ENCODE data around the gene NDUFV2. TPM values are rescaled to one million over a fixed set of nuclear protein-coding genes. Genes with fewer than 3 reads are reported as not detected.
"Not testable (repeated sequence)": the region's sequence is repeated elsewhere in the genome, so short reads cannot be mapped to it uniquely, and the experiment has no call there.

NDUFV2 gene
- total RNA-seq, 1 experiment from 2014 or later, result 139 TPM

DNA sequence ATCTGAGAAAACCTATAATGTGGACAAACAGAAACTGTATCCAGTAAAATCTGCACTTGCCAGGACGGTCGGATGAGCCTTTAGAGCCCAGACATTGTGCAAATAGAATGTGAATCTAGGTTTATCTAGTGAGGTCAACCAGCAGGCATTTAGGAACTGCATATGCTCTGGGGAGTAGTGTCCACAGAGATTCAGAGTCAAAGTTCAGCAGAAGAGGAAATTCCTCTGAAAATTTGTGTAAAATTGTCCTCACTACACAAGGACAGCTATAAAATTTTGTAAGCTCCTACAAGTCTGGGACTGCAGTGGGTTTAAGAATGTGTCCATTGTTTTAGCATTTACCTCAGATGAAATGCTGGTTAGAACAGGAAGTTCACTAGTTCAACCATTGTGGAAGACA lies 9.8 kb upstream of the NDUFV2 start:
- Histone ChIP-seq H3K4me3 (ENCODE audit: low read length) (no peak overlapping the region), H3K9me3 (ENCODE audit: low read length) (no peaks in the 10 kb centered on the region), H2AFZ (ENCODE audit: low read length) (no peak overlapping the region), H3K9ac (ENCODE audit: low read length) (no peak overlapping the region), H3K27me3 (ENCODE audit: low read length) (no peaks in the 10 kb centered on the region), H3K27ac (ENCODE audit: low read length) (no peak overlapping the region), H3K79me2 (ENCODE audit: low read length) (no peaks in the 10 kb centered on the region), H3K9me2 (replicated peaks; ENCODE audit: insufficient read depth, low read length) (no peaks in the 10 kb centered on the region), H4K20me1 (ENCODE audit: insufficient read depth, low read depth, low read length) (no peaks in the 10 kb centered on the region), H3K4me2 (ENCODE audit: low read depth, low read length, poor library complexity, severe bottlenecking) (no peak overlapping the region), H3K36me3 (ENCODE audit: insufficient read depth, low read length) (no peaks in the 10 kb centered on the region), H3K4me1 (ENCODE audit: low read length) (peaks cover 11% of the 10 kb centered on the region)
- no peak for DNase-seq

DNA sequence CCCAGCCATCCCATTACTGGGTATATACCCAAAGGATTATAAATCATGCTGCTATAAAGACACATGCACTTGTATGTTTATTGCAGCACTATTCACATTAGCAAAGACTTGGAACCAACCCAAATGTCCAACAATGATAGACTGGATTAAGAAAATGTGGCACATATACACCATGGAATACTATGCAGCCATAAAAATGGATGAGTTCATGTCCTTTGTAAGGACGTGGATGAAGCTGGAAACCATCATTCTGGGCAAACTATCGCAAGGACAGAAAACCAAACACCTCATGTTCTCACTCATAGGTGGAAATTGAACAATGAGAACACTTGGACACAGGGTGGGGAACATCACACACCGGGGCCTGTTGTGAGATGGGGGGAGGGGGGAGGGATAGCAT lies 9.4 kb upstream of the NDUFV2 start:
- H3K4me3 ChIP-seq (ENCODE audit: low read length); H3K79me2 ChIP-seq (ENCODE audit: low read length); H3K9me3 ChIP-seq (ENCODE audit: low read length); H3K27me3 ChIP-seq (ENCODE audit: low read length); H2AFZ ChIP-seq (ENCODE audit: low read length); H4K20me1 ChIP-seq (ENCODE audit: insufficient read depth, low read depth, low read length); H3K9ac ChIP-seq (ENCODE audit: low read length); DNase-seq; H3K27ac ChIP-seq (ENCODE audit: low read length); H3K4me2 ChIP-seq (ENCODE audit: low read depth, low read length, poor library complexity, severe bottlenecking); H3K36me3 ChIP-seq (ENCODE audit: insufficient read depth, low read length); H3K9me2 ChIP-seq (replicated peaks; ENCODE audit: insufficient read depth, low read length): not testable (repeated sequence)
- peaks cover 11% of the 10 kb centered on the region for H3K4me1 ChIP-seq (ENCODE audit: low read length)

GRCh38 chr18:9094307-9095226 lies 7.9 kb upstream of the NDUFV2 start:
- Histone ChIP-seq H3K4me2 (ENCODE audit: low read depth, low read length, poor library complexity, severe bottlenecking) (no peak overlapping the region), H3K27ac (ENCODE audit: low read length) (no peak overlapping the region), H3K4me3 (ENCODE audit: low read length) (no peak overlapping the region), H3K27me3 (ENCODE audit: low read length) (no peaks in the 10 kb centered on the region), H3K9me3 (ENCODE audit: low read length) (no peaks in the 10 kb centered on the region), H4K20me1 (ENCODE audit: insufficient read depth, low read depth, low read length) (no peaks in the 10 kb centered on the region), H3K4me1 (ENCODE audit: low read length) (peaks cover 11% of the 10 kb centered on the region), H3K9ac (ENCODE audit: low read length) (no peak overlapping the region), H3K9me2 (replicated peaks; ENCODE audit: insufficient read depth, low read length) (no peaks in the 10 kb centered on the region), H2AFZ (ENCODE audit: low read length) (peak overlapping the region; percentile 32; the same call in 1 of the 2 replicates), H3K79me2 (ENCODE audit: low read length) (no peaks in the 10 kb centered on the region), H3K36me3 (ENCODE audit: insufficient read depth, low read length) (no peaks in the 10 kb centered on the region)
- DNase-seq, result no peak

DNA sequence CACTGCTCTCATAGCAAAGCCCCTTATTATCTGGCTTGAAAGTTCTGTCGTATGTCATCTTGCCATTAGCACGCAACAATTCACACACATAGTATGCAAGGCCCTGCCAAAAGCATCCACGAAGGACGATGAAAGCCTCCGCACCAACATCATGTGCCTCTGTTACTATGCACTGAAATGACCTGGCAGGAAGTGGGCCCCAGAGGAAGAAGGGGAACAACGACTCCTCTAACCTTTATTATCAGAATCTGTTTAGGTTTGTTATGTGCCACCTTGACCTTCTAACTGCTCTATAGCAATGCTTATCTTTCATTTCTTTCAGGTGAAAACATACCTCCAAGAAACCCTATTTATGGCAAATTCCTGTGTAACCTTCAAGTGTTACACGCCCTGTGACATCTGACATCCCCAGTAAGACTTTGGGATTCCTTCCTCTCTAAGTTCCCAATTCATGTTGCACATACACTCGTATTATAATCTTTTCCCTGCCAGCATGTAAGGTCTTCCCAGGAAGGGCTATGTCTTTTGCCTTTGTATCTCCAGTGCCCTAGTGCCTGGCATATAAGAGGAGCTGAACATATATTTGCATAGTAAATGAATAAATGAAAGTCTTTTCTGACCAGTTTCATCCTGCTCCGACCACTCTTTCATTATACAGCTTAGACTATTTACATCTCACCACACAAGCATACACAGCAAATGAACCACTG lies 7.0 kb upstream of the NDUFV2 start:
- Histone ChIP-seq H3K9ac (ENCODE audit: low read length) (no peak overlapping the region), H2AFZ (ENCODE audit: low read length) (peak overlapping the region; percentile 26; the same call in 1 of the 2 replicates), H3K79me2 (ENCODE audit: low read length) (no peaks in the 10 kb centered on the region), H3K36me3 (ENCODE audit: insufficient read depth, low read length) (no peaks in the 10 kb centered on the region), H3K4me1 (ENCODE audit: low read length) (peaks cover 11% of the 10 kb centered on the region), H3K9me3 (ENCODE audit: low read length) (no peaks in the 10 kb centered on the region), H3K9me2 (replicated peaks; ENCODE audit: insufficient read depth, low read length) (no peaks in the 10 kb centered on the region), H3K27me3 (ENCODE audit: low read length) (no peaks in the 10 kb centered on the region), H3K4me3 (ENCODE audit: low read length) (no peak overlapping the region), H4K20me1 (ENCODE audit: insufficient read depth, low read depth, low read length) (no peaks in the 10 kb centered on the region), H3K27ac (ENCODE audit: low read length) (no peak overlapping the region), H3K4me2 (ENCODE audit: low read depth, low read length, poor library complexity, severe bottlenecking) (peak overlapping the region; percentile 19)
- DNase-seq, result no peak

- Histone ChIP-seq H3K27me3 (ENCODE audit: low read length) (no peaks in the 10 kb centered on the region), H3K4me2 (ENCODE audit: low read depth, low read length, poor library complexity, severe bottlenecking) (peak overlapping the region; percentile 19), H4K20me1 (ENCODE audit: insufficient read depth, low read depth, low read length) (no peaks in the 10 kb centered on the region), H3K4me3 (ENCODE audit: low read length) (no peak overlapping the region), H2AFZ (ENCODE audit: low read length) (peak overlapping the region; percentile 26; the same call in 1 of the 2 replicates), H3K36me3 (ENCODE audit: insufficient read depth, low read length) (no peaks in the 10 kb centered on the region), H3K4me1 (ENCODE audit: low read length) (peaks cover 11% of the 10 kb centered on the region), H3K79me2 (ENCODE audit: low read length) (no peaks in the 10 kb centered on the region), H3K9ac (ENCODE audit: low read length) (no peak overlapping the region), H3K9me2 (replicated peaks; ENCODE audit: insufficient read depth, low read length) (no peaks in the 10 kb centered on the region), H3K27ac (ENCODE audit: low read length) (no peak overlapping the region), H3K9me3 (ENCODE audit: low read length) (no peaks in the 10 kb centered on the region)
- no peak for DNase-seq
Measured at GRCh38 chr18:9096007-9096371, 6.5 kb upstream of the NDUFV2 start.

GRCh38 chr18:9096685-9097084 lies 5.8 kb upstream of the NDUFV2 start:
- Histone ChIP-seq H3K9me2 (replicated peaks; ENCODE audit: insufficient read depth, low read length) (no peaks in the 10 kb centered on the region), H3K79me2 (ENCODE audit: low read length) (no peaks in the 10 kb centered on the region; the same call in 1 of the 2 replicates), H3K36me3 (ENCODE audit: insufficient read depth, low read length) (no peaks in the 10 kb centered on the region), H3K4me1 (ENCODE audit: low read length) (peaks cover 15% of the 10 kb centered on the region), H3K4me2 (ENCODE audit: low read depth, low read length, poor library complexity, severe bottlenecking) (no peak overlapping the region), H3K9ac (ENCODE audit: low read length) (no peak overlapping the region), H3K4me3 (ENCODE audit: low read length) (no peak overlapping the region), H2AFZ (ENCODE audit: low read length) (no peak overlapping the region), H3K27ac (ENCODE audit: low read length) (no peak overlapping the region), H3K27me3 (ENCODE audit: low read length) (no peaks in the 10 kb centered on the region), H4K20me1 (ENCODE audit: insufficient read depth, low read depth, low read length) (no peaks in the 10 kb centered on the region), H3K9me3 (ENCODE audit: low read length) (no peaks in the 10 kb centered on the region)
- no peak for DNase-seq

- no peaks in the 10 kb centered on the region for H4K20me1 ChIP-seq (ENCODE audit: insufficient read depth, low read depth, low read length)
- no peaks in the 10 kb centered on the region for H3K9me3 ChIP-seq (ENCODE audit: low read length)
- no peak overlapping the region for H3K4me3 ChIP-seq (ENCODE audit: low read length)
- no peaks in the 10 kb centered on the region for H3K36me3 ChIP-seq (ENCODE audit: insufficient read depth, low read length)
- no peak overlapping the region for H3K9ac ChIP-seq (ENCODE audit: low read length)
- no peak overlapping the region for H3K27ac ChIP-seq (ENCODE audit: low read length)
- no peak for DNase-seq
- no peak overlapping the region for H2AFZ ChIP-seq (ENCODE audit: low read length)
- no peaks in the 10 kb centered on the region for H3K9me2 ChIP-seq (replicated peaks; ENCODE audit: insufficient read depth, low read length)
- H3K4me2 ChIP-seq (ENCODE audit: low read depth, low read length, poor library complexity, severe bottlenecking), result no peak overlapping the region
- H3K79me2 ChIP-seq (ENCODE audit: low read length), result peaks cover 5% of the 10 kb centered on the region
- H3K27me3 ChIP-seq (ENCODE audit: low read length), result no peaks in the 10 kb centered on the region
- peaks cover 16% of the 10 kb centered on the region for H3K4me1 ChIP-seq (ENCODE audit: low read length)
Measured at GRCh38 chr18:9097349-9097748, 5.2 kb upstream of the NDUFV2 start.

- Histone ChIP-seq H3K4me3 (ENCODE audit: low read length) (no peak overlapping the region), H3K79me2 (ENCODE audit: low read length) (peaks cover 38% of the 10 kb centered on the region), H3K9me3 (ENCODE audit: low read length) (no peaks in the 10 kb centered on the region), H3K4me1 (ENCODE audit: low read length) (peaks cover 29% of the 10 kb centered on the region), H3K9me2 (replicated peaks; ENCODE audit: insufficient read depth, low read length) (no peaks in the 10 kb centered on the region), H4K20me1 (ENCODE audit: insufficient read depth, low read depth, low read length) (peaks cover 24% of the 10 kb centered on the region; the same call in 1 of the 2 replicates), H3K36me3 (ENCODE audit: insufficient read depth, low read length) (peaks cover 17% of the 10 kb centered on the region), H3K9ac (ENCODE audit: low read length) (no peak overlapping the region), H3K27me3 (ENCODE audit: low read length) (no peaks in the 10 kb centered on the region), H3K4me2 (ENCODE audit: low read depth, low read length, poor library complexity, severe bottlenecking) (no peak overlapping the region), H3K27ac (ENCODE audit: low read length) (no peak overlapping the region), H2AFZ (ENCODE audit: low read length) (no peak overlapping the region)
- no peak for DNase-seq
Measured at GRCh38 chr18:9100796-9101195, 1.7 kb upstream of the NDUFV2 start.

Data from Karpas-422 (cell line).